GM18520 (cell line): ENCODE data around the gene PCNX1.

Experiments
- ATAC-seq: cut with Tn5 transposase; IDR thresholded peaks from one replicate; pipeline ENCODE4 v1.9.1; 2021; ENCODE audit not compliant: unreplicated experiment

PCNX1 gene

GRCh38 chr14:70955543-70956480 lies 48.6 kb downstream of the PCNX1 start:
- no peak for ATAC-seq

DNA sequence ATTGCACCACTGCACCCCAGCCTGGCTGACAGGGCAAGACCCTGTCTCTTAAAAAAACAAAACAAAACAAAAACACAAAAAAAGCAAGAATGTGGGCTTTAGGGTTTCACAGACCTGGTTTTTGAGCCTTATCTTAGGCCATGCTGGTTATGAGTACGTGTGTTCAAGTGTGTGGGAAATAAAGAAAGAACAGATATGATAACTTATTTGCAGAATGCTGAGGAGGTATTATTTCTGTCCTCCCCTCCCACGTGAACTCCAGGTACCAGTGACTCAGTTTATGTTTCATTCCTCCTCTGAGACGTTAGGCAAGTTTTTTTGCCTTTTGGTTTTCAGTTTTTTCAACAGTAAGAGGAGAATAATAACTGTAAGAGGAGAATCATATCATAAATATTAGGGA lies 49.3 kb downstream of the PCNX1 start:
- no peak for ATAC-seq

GRCh38 chr14:70957710-70958109 lies 50.5 kb downstream of the PCNX1 start:
- ATAC-seq: no peak

DNA sequence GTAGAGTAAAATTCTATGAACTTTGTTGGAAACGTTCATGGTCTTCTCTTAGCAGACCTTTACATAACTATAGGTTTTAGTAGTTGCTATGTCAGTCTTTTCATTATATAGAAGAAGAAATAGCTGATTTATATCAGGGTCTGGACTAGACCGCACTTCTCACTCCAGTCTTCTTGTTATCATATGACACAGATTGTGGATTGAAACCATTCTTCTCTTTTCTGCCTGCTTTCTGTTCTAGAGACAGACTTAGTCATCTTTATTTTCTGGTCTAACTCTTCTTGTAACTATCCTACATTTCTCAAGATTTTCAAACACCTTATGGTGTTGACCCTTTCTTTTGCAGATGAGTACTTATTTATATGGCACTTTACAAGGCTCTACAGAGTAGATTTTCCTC lies 55.7 kb downstream of the PCNX1 start:
- no peak for ATAC-seq

GRCh38 chr14:70964492-70964891 lies 57.2 kb downstream of the PCNX1 start:
- no peak for ATAC-seq

DNA sequence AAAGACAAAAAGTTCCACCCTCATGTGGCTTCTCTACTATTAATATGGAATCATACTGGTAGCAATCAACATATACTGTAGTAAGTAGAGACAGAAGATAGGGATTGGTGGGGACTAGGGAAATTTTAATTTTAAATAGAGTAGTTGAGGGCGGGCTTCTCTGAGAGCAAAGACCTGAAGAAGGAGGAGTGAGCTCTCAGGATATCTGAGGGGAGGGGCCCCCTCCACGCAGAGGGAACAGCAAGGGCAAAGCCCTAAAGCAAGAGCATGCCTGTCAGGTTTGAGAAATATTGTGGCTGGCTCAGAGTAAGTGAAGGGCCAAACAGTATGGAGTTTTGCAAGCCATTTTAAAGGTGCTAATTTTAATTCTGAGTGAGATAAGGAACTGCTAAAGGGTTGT lies 64.3 kb downstream of the PCNX1 start:
- no peak for ATAC-seq

GRCh38 chr14:70972107-70972976 lies 65.1 kb downstream of the PCNX1 start:
- ATAC-seq: no peak

DNA sequence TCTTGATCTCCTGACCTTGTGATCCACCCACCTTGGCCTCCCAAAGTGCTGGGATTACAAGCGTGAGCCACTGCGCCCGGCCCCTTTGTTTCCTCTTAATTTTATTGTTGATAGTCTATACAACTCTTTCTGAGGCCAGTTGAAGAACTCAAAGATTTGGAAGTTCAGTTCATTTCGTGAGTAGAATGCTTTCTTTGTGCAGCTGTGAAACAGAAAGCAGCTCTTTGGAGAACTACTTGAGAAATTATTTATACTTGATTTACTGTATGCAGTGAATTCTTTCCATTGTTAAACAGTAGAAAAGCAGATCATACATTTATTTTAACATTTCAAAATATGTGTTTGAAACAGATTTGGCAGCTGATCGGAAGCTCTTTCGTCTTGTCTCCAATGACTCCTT lies 69.3 kb downstream of the PCNX1 start:
- no peak for ATAC-seq

DNA sequence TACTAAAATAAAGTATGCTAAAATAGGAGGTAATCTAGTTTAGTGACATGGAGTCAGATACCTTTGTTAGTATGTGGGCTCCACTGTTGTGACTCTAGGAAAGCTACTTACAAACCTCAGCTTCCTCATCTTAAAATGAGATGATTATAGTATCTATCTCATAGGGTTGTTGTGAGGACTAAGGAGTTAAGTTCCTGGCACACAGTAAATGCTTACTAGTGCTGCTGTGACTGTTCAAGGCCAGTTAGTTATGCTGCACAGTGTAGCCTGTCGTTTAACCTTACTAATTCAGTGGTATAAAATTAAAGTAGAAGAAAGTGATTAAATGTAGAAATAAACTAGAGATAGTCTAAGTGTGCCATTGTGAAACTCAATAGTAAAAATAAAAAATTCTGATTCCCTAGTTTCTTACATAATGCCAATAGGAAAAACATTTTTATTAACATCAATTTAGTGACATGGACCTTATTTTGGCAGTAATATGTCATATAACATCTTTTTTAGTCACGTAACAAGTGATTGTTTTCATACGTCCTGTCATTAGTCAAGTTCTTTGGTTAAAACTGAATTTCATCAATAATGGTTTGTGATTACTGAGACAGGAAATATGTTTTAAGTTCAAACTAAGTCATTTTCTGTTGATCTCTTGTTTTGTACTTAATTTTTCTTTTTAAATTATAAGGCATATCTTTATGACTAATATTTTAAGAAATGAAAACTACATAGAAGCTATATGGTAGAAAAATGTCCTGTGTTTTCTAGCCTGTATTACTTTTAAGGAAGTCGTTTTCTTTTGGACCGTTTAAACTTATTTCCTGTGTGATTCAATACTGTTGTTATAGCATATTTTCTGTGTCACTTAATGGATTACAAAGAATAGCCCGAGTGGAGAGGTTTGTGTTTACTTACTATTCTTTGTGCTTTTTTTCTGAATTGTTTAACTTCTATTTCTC lies 74.0 kb downstream of the PCNX1 start:
- ATAC-seq: no peak

- no peak for ATAC-seq
Observed at GRCh38 chr14:70982200-70982599, 74.9 kb downstream of the PCNX1 start.

DNA sequence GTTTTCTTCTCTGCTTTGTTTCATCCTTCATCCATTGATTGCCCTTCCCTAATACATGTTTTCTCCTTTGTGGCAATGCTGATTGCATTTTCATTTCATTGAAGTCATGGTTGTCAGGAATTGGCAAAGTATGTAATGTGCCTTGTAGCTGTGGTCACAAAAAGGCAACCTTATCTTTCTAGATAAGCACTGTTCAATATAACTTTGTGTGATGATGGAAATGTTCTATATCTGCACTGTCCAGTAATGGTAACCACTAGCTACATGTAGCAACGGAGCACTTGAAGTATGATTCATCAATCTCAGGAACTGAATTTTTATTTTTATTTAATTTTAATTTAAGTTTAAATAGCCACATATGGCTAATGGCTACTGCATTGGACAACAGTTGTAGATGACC lies 79.8 kb downstream of the PCNX1 start:
- ATAC-seq: no peak

- ATAC-seq: no peak
Observed at GRCh38 chr14:70988452-70988851, 81.2 kb downstream of the PCNX1 start.

- no peak for ATAC-seq
Observed at GRCh38 chr14:70993931-70994330, 86.7 kb downstream of the PCNX1 start.

GRCh38 chr14:70995211-70995610 lies 88.0 kb downstream of the PCNX1 start:
- no peak for ATAC-seq

GRCh38 chr14:70995671-70996070 lies 88.4 kb downstream of the PCNX1 start:
- ATAC-seq: no peak

- ATAC-seq: no peak
Observed at GRCh38 chr14:70999117-70999516, 91.9 kb downstream of the PCNX1 start.

DNA sequence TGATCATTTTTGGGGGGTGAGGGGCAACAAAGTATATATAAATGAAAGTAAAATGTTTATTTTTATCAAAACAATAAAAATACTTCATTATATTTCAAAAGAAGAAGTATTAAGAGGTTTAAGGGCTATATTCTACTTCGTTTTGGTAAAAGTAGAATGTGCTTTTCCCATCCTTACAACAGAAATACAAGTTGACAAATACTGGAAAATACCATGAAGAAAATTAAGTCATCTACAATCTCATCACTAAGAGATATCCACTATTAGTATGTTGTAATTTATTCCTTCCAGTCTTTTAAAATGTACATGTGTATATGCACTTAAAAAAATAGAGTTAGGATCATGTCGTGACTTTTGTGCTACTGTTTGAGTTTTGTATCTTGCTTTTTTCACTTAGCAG lies 92.8 kb downstream of the PCNX1 start:
- ATAC-seq: no peak

GRCh38 chr14:71001742-71002141 lies 94.5 kb downstream of the PCNX1 start:
- ATAC-seq: no peak

- no peak for ATAC-seq
Observed at GRCh38 chr14:71003156-71003555, 95.9 kb downstream of the PCNX1 start.

- no peak for ATAC-seq
Observed at GRCh38 chr14:71004481-71004880, 97.2 kb downstream of the PCNX1 start.

DNA sequence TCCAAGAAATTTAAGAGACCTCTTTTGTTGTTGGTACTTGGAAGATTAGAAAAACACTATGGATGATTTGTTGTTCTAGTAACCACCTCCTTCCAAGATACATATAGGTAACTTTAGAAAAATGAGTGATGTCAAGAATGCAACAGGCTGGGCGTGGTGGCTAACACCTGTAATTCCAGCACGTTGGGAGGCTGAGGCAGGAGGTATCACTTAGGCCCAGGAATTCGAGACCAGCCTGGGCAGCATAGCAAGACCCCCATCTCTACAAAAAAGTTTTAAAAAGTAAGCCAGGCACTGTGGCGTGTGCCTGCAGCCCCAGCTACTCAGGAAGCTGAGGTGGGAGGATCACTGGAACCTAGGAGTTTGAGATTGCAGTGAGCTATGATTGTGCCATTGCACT lies 97.8 kb downstream of the PCNX1 start:
- ATAC-seq: no peak
